IMR-90 (cell line): Measurements from ENCODE around the gene PEX16. TPM values are rescaled to one million over a fixed set of nuclear protein-coding genes. Genes with fewer than 3 reads are reported as not detected.

ENCODE experiments used
- ATAC-seq: fragments of 200-7000 bp; cut with Tn5 transposase; 2 replicates; pipeline ENCODE4 v1.9.1; 2020; ENCODE audit warnings: low read depth, mild to moderate bottlenecking, moderate library complexity
- BruUV-seq: library from RNA; stranded (reverse); fragments of 400-500 nt; replicated peaks from 2 replicates; lab custom pipeline; 2021; lab: Mats Ljungman, UMichigan
- CTCF ChIA-PET: fragments of 300-600 bp; formaldehyde crosslinking; extraction: SDS; loops from one replicate; lab custom pipeline; 2021; ENCODE audit warnings: antibody characterized with exemption; lab: Yijun Ruan, JAX
- POLR2A ChIA-PET: fragments of 300-600 bp; sonication (Branson Sonifier 250); formaldehyde crosslinking; loops from one replicate; lab custom pipeline; 2022; ENCODE audit warnings: antibody characterized with exemption; ENCODE audit not compliant: unreplicated experiment; lab: Charles Lee
- DNase-seq: peaks from one replicate; pipeline ENCODE4 v3.0.0; 2013
- H2AFZ ChIP-seq: replicated peaks from 2 replicates; pipeline ENCODE3; 2013; ENCODE audit warnings: low read length, mild to moderate bottlenecking; ENCODE audit not compliant: poor library complexity
- H2AK5ac ChIP-seq: 2 replicates; pipeline ENCODE4 v1.6.1; 2013; ENCODE audit warnings: low read depth, low read length, inconsistent platforms
- H2AK9ac ChIP-seq: replicated peaks from 2 replicates; pipeline ENCODE3; 2013; ENCODE audit warnings: mild to moderate bottlenecking, low read depth, low read length, moderate library complexity; ENCODE audit not compliant: poor library complexity
- H2BK120ac ChIP-seq: 2 replicates; pipeline ENCODE4 v1.6.1; 2013; ENCODE audit warnings: low read depth, low read length, inconsistent platforms
- H2BK15ac ChIP-seq: 3 replicates; pipeline ENCODE4 v1.6.1; 2013; ENCODE audit warnings: low read depth, low read length, inconsistent platforms
- H2BK20ac ChIP-seq: 2 replicates; pipeline ENCODE4 v1.6.1; 2013; ENCODE audit warnings: low read depth, mild to moderate bottlenecking, inconsistent platforms, low read length, moderate library complexity
- H2BK5ac ChIP-seq: 2 replicates; pipeline ENCODE4 v1.6.1; 2013; ENCODE audit warnings: mild to moderate bottlenecking, low read depth, low read length, inconsistent platforms; ENCODE audit not compliant: poor library complexity, severe bottlenecking
- H3K14ac ChIP-seq: replicated peaks from 2 replicates; pipeline ENCODE4 v1.6.1; 2013; ENCODE audit warnings: low read depth, low read length, inconsistent platforms
- H3K18ac ChIP-seq: 2 replicates; pipeline ENCODE4 v1.6.1; 2013; ENCODE audit warnings: low read depth, low read length, control low read depth
- H3K23ac ChIP-seq: 2 replicates; pipeline ENCODE4 v1.6.1; 2013; ENCODE audit warnings: low read depth, low read length, inconsistent platforms
- H3K27ac ChIP-seq: 2 replicates; pipeline ENCODE4 v1.5.1; 2013; ENCODE audit warnings: mild to moderate bottlenecking, control low read depth, low read length; ENCODE audit not compliant: insufficient read depth
- H3K27me3 ChIP-seq: 2 replicates; pipeline ENCODE4 v1.6.1; 2013; ENCODE audit warnings: low read length; ENCODE audit not compliant: control insufficient read depth, insufficient read depth
- H3K36me3 ChIP-seq: 2 replicates; pipeline ENCODE4 v1.6.1; 2013; ENCODE audit warnings: low read length, mixed read lengths; ENCODE audit not compliant: control insufficient read depth, insufficient read depth
- H3K4ac ChIP-seq: 2 replicates; pipeline ENCODE4 v1.6.1; 2013; ENCODE audit warnings: low read depth, low read length, inconsistent platforms
- H3K4me1 ChIP-seq: 2 replicates; pipeline ENCODE4 v1.6.1; 2013; ENCODE audit warnings: low read length, mixed read lengths; ENCODE audit not compliant: control insufficient read depth, insufficient read depth
- H3K4me2 ChIP-seq: 2 replicates; pipeline ENCODE4 v1.6.1; 2013; ENCODE audit warnings: low read depth, mild to moderate bottlenecking, control low read depth, low read length, moderate library complexity
- H3K4me3 ChIP-seq: 2 replicates; pipeline ENCODE4 v1.5.1; 2013; ENCODE audit warnings: low read depth, mild to moderate bottlenecking, control low read depth, low read length, moderate library complexity; ENCODE audit not compliant: insufficient read depth
- H3K56ac ChIP-seq: 2 replicates; pipeline ENCODE4 v1.6.1; 2013; ENCODE audit warnings: low read length, inconsistent platforms; ENCODE audit not compliant: insufficient read depth; ENCODE audit errors: extremely low read depth
- H3K79me1 ChIP-seq, 2 experiments: 2 replicates each; pipeline ENCODE4 v1.6.1; 2013; ENCODE audit warnings: low read length in 2 of 2, inconsistent platforms in 1 of 2, low read depth in 1 of 2
- H3K9ac ChIP-seq: 2 replicates; pipeline ENCODE4 v1.6.1; 2013; ENCODE audit warnings: low read depth, low read length, control low read depth
- H3K9me1 ChIP-seq: 2 replicates; pipeline ENCODE4 v1.6.1; 2013; ENCODE audit warnings: low read length, inconsistent platforms; ENCODE audit not compliant: insufficient read depth
- H3K9me3 ChIP-seq: 2 replicates; pipeline ENCODE4 v1.6.1; 2013; ENCODE audit warnings: low read length; ENCODE audit not compliant: control insufficient read depth, insufficient read depth
- H4K20me1 ChIP-seq: 2 replicates; pipeline ENCODE4 v1.6.1; 2013; ENCODE audit warnings: low read length, inconsistent platforms; ENCODE audit not compliant: insufficient read depth
- H4K5ac ChIP-seq: 2 replicates; pipeline ENCODE4 v1.6.1; 2013; ENCODE audit warnings: mild to moderate bottlenecking, low read depth, low read length, control low read depth
- H4K8ac ChIP-seq, 2 experiments: 2 replicates each; pipeline ENCODE4 v1.6.1; 2013; ENCODE audit warnings: low read depth in 2 of 2, low read length in 2 of 2, control low read depth in 1 of 2, inconsistent platforms in 1 of 2
- H4K91ac ChIP-seq: 2 replicates; pipeline ENCODE4 v1.6.1; 2013; ENCODE audit warnings: low read depth, low read length, inconsistent platforms; ENCODE audit not compliant: insufficient read depth
- BHLHE40 ChIP-seq: fragments of 150-350 bp; IDR thresholded peaks from 2 replicates; pipeline ENCODE4 v1.6.1; 2016; ENCODE audit warnings: mild to moderate bottlenecking, low read depth, low read length
- CEBPB ChIP-seq: IDR thresholded peaks from 2 replicates; pipeline ENCODE4 v1.6.1; 2012; ENCODE audit warnings: low read depth, low read length, improper control_type of control experiment
- CTCF ChIP-seq: conservative IDR thresholded peaks from 2 replicates; pipeline ENCODE4 v1.5.1; 2012; ENCODE audit warnings: mild to moderate bottlenecking, low read depth, low read length, improper control_type of control experiment
- ELK1 ChIP-seq: fragments of 150-350 bp; IDR thresholded peaks from 2 replicates; pipeline ENCODE4 v1.6.1; 2016; ENCODE audit warnings: low read depth, mild to moderate bottlenecking, low read length, moderate library complexity, borderline replicate concordance
- MAZ ChIP-seq: IDR thresholded peaks from 2 replicates; pipeline ENCODE4 v1.6.1; 2012; ENCODE audit warnings: low read depth, mild to moderate bottlenecking, low read length, improper control_type of control experiment, moderate library complexity, borderline replicate concordance
- NFE2L2 ChIP-seq: fragments of 150-350 bp; IDR thresholded peaks from 2 replicates; pipeline ENCODE4 v1.6.1; 2016; ENCODE audit warnings: low read depth, mild to moderate bottlenecking, low read length
- RAD21 ChIP-seq: IDR thresholded peaks from 2 replicates; pipeline ENCODE4 v1.6.1; 2012; ENCODE audit warnings: low read length, improper control_type of control experiment
- RFX5 ChIP-seq: IDR thresholded peaks from 2 replicates; pipeline ENCODE4 v1.8.0; 2012; ENCODE audit warnings: low read depth, mild to moderate bottlenecking, low read length, moderate library complexity
- SMC3 ChIP-seq: fragments of 150-350 bp; IDR thresholded peaks from 2 replicates; pipeline ENCODE4 v1.6.1; 2016; ENCODE audit warnings: low read depth, mild to moderate bottlenecking, antibody characterized with exemption, low read length, moderate library complexity
- USF2 ChIP-seq: fragments of 150-350 bp; IDR thresholded peaks from 2 replicates; pipeline ENCODE4 v1.6.1; 2017; ENCODE audit warnings: mild to moderate bottlenecking, antibody characterized with exemption, low read length, low read depth
- WGBS, 2 experiments: methylation state at CpG; one replicate each; pipeline versions ENCODE4 v1.1.5 to v1.1.7; 2013; ENCODE audit warnings: missing lambda C conversion rate in 2 of 2; ENCODE audit not compliant: insufficient read length in 1 of 2; ENCODE audit errors: extremely low coverage in 2 of 2; 5-methylcytosine and 5-hydroxymethylcytosine counted together
- dilution Hi-C: fragments of 300-500 bp; cut with HindIII; formaldehyde crosslinking; loops from one replicate; pipeline ENCODE4 v1.14.3; 2018; ENCODE audit warnings: low sequenced_read_pairs; ENCODE audit not compliant: unreplicated experiment
- in situ Hi-C: fragments of 300-500 bp; cut with MboI; formaldehyde crosslinking; loops from 3 replicates; pipeline ENCODE4 v1.14.3; 2019; ENCODE audit warnings: low sequenced_read_pairs, inconsistent platforms, mixed read lengths
- intact Hi-C: fragments of 100-400 bp; cut with micrococcal nuclease; formaldehyde crosslinking; loops from 2 replicates; pipeline ENCODE4 v1.10.0; 2022
- polyA plus RNA-seq, 3 experiments: library from polyadenylated mRNA; depleted of rRNA; stranded (reverse); fragments of >200 nt; gene quantifications; 2 replicates each; pipeline ENCODE4 v1.2.3, GENCODE V29; 2012; ENCODE audit warnings: low replicate concordance in 1 of 3
- total RNA-seq: library from RNA; depleted of rRNA; stranded (reverse); fragments of >200 nt; gene quantifications from 2 replicates; pipeline ENCODE4 v1.2.3, GENCODE V29; 2012

The PEX16 gene
- total and polyA plus RNA-seq, 2 of the 4 experiments (the other 2 are of a cell fraction): 17.9 to 23.3 TPM

GRCh38 chr11:45917623-45918330, at the start of gene PEX16 (continued):
- no peak for TF ChIP-seq NFE2L2
- peak; percentile 99 for TF ChIP-seq CEBPB
- peak; percentile 75; the same call in 1 of the 2 replicates for TF ChIP-seq MAZ
- TF ChIP-seq RFX5: peak; percentile 58; the same call in 1 of the 2 replicates

DNA sequence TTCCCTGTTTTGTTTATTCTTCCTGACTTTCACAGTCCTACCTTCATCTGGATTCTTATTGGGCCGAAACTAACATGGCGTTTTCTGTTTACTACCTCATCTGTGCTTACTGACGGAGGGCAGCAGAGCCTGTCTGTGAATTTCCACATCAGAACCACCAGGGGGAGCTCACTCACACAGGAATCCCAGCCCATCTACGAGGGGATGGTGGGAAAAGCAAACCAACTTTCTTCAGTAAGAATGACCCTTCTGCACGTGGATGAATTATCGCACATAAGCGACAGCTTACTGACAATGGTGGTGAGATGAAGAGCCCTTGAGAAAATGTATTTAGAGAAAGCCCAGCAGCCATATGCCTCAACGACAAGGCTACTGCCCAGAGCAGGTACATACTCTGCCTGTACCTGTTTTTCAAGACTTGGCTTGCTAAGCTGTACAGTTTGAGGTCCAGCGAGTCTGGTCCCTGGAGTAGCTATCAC, 47.3 kb upstream of the PEX16 start:
- no peak overlapping the region for H3K9ac ChIP-seq
- dilution Hi-C loops: no loop called here
- intact Hi-C loops: loop anchor here (1.0 to 5.0 kb wide), 4 partner anchors 41 to 342 kb away; no protein-coding TSS in a partner anchor
- TF ChIP-seq SMC3 (peak; percentile 93), NFE2L2 (no peak), ELK1 (no peak), USF2 (no peak), CTCF (peak; percentile 90), BHLHE40 (peak; percentile 46; the same call in 1 of the 2 replicates), RAD21 (peak; percentile 89), CEBPB (no peak)

More for the DNA sequence above, 47.3 kb upstream of the PEX16 start:
- Histone ChIP-seq H2BK15ac (no peak overlapping the region), H3K36me3 (peaks cover 32% of the 10 kb centered on the region), H3K27ac (no peak overlapping the region), H2AK5ac (no peak overlapping the region), H4K91ac (no peak overlapping the region), H4K8ac (peak overlapping the region in 1 of 2 experiments; percentile 39; a peak in 1 of 4 replicates), H2BK120ac (no peak overlapping the region), H2BK5ac (no peak overlapping the region), H3K4me1 (peaks cover 2% of the 10 kb centered on the region; the same call in 1 of the 2 replicates), H2AK9ac (no peak overlapping the region), H3K14ac (no peak overlapping the region), H4K5ac (no peak overlapping the region), H3K4me2 (no peak overlapping the region), H3K9me1 (no peaks in the 10 kb centered on the region), H3K27me3 (no peaks in the 10 kb centered on the region), H3K4me3 (no peak overlapping the region), H2AFZ (no peak overlapping the region), H3K4ac (no peak overlapping the region), H3K79me1 (0 out of 4 replicates have a peak, but pooled peaks cover 0 to 5% of the 10 kb centered on the region in 2 experiments), H4K20me1 (0 out of 2 replicates have a peak, but pooled peaks cover 4% of the 10 kb centered on the region), H2BK20ac (no peak overlapping the region), H3K56ac (no peak overlapping the region), H3K18ac (no peak overlapping the region), H3K9me3 (no peaks in the 10 kb centered on the region), H3K23ac (no peak overlapping the region)
- POLR2A ChIA-PET: no interaction called here
- DNase-seq: peak; percentile 80
- WGBS, 2 experiments: 50% methylated on average over 2 of the region's 9 CpGs; no CpG with 5 or more reads in 1 of the 2 experiments
- CTCF ChIA-PET: interaction anchor here (0.5 to 3.2 kb wide), 12 partner anchors 9 to 1757 kb away, joined by 3 to 23 read pairs (median 4); no protein-coding TSS in a partner anchor
- peak; percentile 99 for ATAC-seq
- no TSS peak for BruUV-seq
- in situ Hi-C loops: loop anchor here (5.0 kb wide), 1 partner anchor 42 kb away; no protein-coding TSS in a partner anchor
